Calu3 (cell line): ENCODE results near the gene SGO1. TPM values are rescaled to one million over a fixed set of nuclear protein-coding genes. Genes with fewer than 3 reads are reported as not detected.

Source experiments
- BruUV-seq: library from RNA; stranded (reverse); fragments of 400-500 nt; replicated peaks from 2 replicates; lab custom pipeline; 2021; lab: Mats Ljungman, UMichigan
- CTCF ChIA-PET: fragments of 300-600 bp; sonication (Branson Sonifier 250); formaldehyde crosslinking; loops from one replicate; lab custom pipeline; 2022; ENCODE audit warnings: antibody characterized with exemption; lab: Charles Lee
- DNase-seq: peaks from one replicate; pipeline ENCODE4 v3.0.0; 2022
- H3K27ac Mint-ChIP-seq: one replicate; pipeline ENCODE4 v1.8.0; 2022; ENCODE audit warnings: mixed read lengths; ENCODE audit not compliant: unreplicated experiment
- H3K27me3 Mint-ChIP-seq: one replicate; pipeline ENCODE4 v1.8.0; 2022; ENCODE audit warnings: mixed read lengths; ENCODE audit not compliant: unreplicated experiment
- H3K36me3 Mint-ChIP-seq: one replicate; pipeline ENCODE4 v1.8.0; 2022; ENCODE audit warnings: mild to moderate bottlenecking, moderate library complexity, mixed read lengths; ENCODE audit not compliant: insufficient read depth, unreplicated experiment
- H3K4me1 Mint-ChIP-seq: one replicate; pipeline ENCODE4 v1.8.0; 2022; ENCODE audit warnings: mild to moderate bottlenecking, low read depth, mixed read lengths; ENCODE audit not compliant: unreplicated experiment
- H3K4me3 Mint-ChIP-seq: one replicate; pipeline ENCODE4 v1.8.0; 2022; ENCODE audit warnings: mild to moderate bottlenecking, low read depth, moderate library complexity, mixed read lengths; ENCODE audit not compliant: unreplicated experiment
- H3K9me3 Mint-ChIP-seq: one replicate; pipeline ENCODE4 v1.8.0; 2022; ENCODE audit warnings: low read depth, mixed read lengths; ENCODE audit not compliant: unreplicated experiment
- CTCF ChIP-seq: fragments of 200-600 bp; IDR thresholded peaks from one replicate; pipeline ENCODE4 v1.8.0; 2022; ENCODE audit warnings: antibody characterized with exemption; ENCODE audit not compliant: unreplicated experiment
- intact Hi-C: fragments of 100-400 bp; cut with micrococcal nuclease; formaldehyde crosslinking; loops from one replicate; pipeline ENCODE4 v1.10.0; 2022; ENCODE audit not compliant: unreplicated experiment
- total RNA-seq: library from RNA; stranded (reverse); gene quantifications from 2 replicates; pipeline ENCODE4 v1.2.3, GENCODE V29; 2022

SGO1 gene
- total RNA-seq, 1 experiment from 2014 or later = 30.2 TPM

- Mint-ChIP-seq H3K4me1 (no peaks in the 10 kb centered on the region), H3K36me3 (no peaks in the 10 kb centered on the region), H3K27me3 (no peaks in the 10 kb centered on the region), H3K4me3 (no peak overlapping the region), H3K27ac (no peak overlapping the region), H3K9me3 (no peaks in the 10 kb centered on the region)
- TF ChIP-seq CTCF = no peak
- no peak for DNase-seq
- CTCF ChIA-PET = no interaction called here
- BruUV-seq = no TSS peak
- intact Hi-C loops = no loop called here
Measured at GRCh38 chr3:20137647-20138046, 48.4 kb downstream of the SGO1 start.

GRCh38 chr3:20136231-20136630 lies 49.8 kb downstream of the SGO1 start:
- H3K27me3 Mint-ChIP-seq = no peaks in the 10 kb centered on the region
- DNase-seq = no peak
- H3K27ac Mint-ChIP-seq = no peak overlapping the region
- H3K4me1 Mint-ChIP-seq = no peaks in the 10 kb centered on the region
- no peak overlapping the region for H3K4me3 Mint-ChIP-seq
- CTCF ChIA-PET = no interaction called here
- TF ChIP-seq CTCF = no peak
- H3K36me3 Mint-ChIP-seq = no peaks in the 10 kb centered on the region
- intact Hi-C loops = no loop called here
- H3K9me3 Mint-ChIP-seq = no peaks in the 10 kb centered on the region
- BruUV-seq = no TSS peak

GRCh38 chr3:20130106-20130505 lies 55.9 kb downstream of the SGO1 start:
- no peaks in the 10 kb centered on the region for H3K9me3 Mint-ChIP-seq
- H3K27ac Mint-ChIP-seq = no peak overlapping the region
- no TSS peak for BruUV-seq
- no peak overlapping the region for H3K4me3 Mint-ChIP-seq
- no peaks in the 10 kb centered on the region for H3K4me1 Mint-ChIP-seq
- CTCF ChIA-PET = no interaction called here
- no peak for DNase-seq
- no peaks in the 10 kb centered on the region for H3K27me3 Mint-ChIP-seq
- TF ChIP-seq CTCF = no peak
- H3K36me3 Mint-ChIP-seq = no peaks in the 10 kb centered on the region
- intact Hi-C loops = no loop called here

GRCh38 chr3:20128358-20128757 lies 57.6 kb downstream of the SGO1 start:
- Mint-ChIP-seq H3K4me3 (no peak overlapping the region), H3K27me3 (no peaks in the 10 kb centered on the region), H3K4me1 (no peaks in the 10 kb centered on the region), H3K9me3 (no peaks in the 10 kb centered on the region), H3K36me3 (no peaks in the 10 kb centered on the region), H3K27ac (no peak overlapping the region)
- no peak for TF ChIP-seq CTCF
- BruUV-seq = no TSS peak
- intact Hi-C loops = no loop called here
- no peak for DNase-seq
- CTCF ChIA-PET = no interaction called here
